Neural progenitor cell (in vitro differentiated cells): ENCODE data around the gene FYN.

Experiments
- EZH2 ChIP-seq: fragments of 200-600 bp; sonication (generic); IDR thresholded peaks from 2 replicates; pipeline ENCODE4 v1.6.1; 2017; ENCODE audit warnings: antibody characterized with exemption, mild to moderate bottlenecking, moderate library complexity
- EZH2phosphoT487 ChIP-seq: fragments of 200-600 bp; sonication (generic); IDR thresholded peaks from 2 replicates; pipeline ENCODE4 v1.6.1; 2017; ENCODE audit warnings: antibody characterized with exemption
- TF ChIP-seq, protein P1 (sequence below): fragments of 200-600 bp; sonication (generic); IDR thresholded peaks from 2 replicates; pipeline ENCODE4 v1.5.1; 2017; ENCODE audit warnings: antibody characterized with exemption, mild to moderate bottlenecking

DNA sequence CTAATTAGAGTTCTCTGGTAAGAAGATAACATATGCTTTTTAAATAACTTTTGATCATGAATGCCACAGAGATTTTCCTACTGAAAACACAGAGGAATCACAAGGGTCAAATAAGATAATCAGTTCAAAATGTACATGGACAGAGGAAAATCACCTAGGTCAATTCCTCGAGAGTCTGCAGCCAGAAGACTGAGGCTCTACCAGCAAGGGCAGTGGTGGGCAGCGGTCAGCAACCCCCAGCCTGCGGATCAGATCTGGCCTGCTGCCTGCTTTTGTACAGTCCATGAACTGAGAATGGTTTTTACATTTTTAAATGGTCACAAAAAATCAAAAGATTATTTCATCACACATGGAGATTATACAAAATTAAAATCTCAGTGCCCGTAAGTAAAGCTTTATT lies 79.0 kb downstream of the FYN start:
- TF ChIP-seq, protein P1, sequence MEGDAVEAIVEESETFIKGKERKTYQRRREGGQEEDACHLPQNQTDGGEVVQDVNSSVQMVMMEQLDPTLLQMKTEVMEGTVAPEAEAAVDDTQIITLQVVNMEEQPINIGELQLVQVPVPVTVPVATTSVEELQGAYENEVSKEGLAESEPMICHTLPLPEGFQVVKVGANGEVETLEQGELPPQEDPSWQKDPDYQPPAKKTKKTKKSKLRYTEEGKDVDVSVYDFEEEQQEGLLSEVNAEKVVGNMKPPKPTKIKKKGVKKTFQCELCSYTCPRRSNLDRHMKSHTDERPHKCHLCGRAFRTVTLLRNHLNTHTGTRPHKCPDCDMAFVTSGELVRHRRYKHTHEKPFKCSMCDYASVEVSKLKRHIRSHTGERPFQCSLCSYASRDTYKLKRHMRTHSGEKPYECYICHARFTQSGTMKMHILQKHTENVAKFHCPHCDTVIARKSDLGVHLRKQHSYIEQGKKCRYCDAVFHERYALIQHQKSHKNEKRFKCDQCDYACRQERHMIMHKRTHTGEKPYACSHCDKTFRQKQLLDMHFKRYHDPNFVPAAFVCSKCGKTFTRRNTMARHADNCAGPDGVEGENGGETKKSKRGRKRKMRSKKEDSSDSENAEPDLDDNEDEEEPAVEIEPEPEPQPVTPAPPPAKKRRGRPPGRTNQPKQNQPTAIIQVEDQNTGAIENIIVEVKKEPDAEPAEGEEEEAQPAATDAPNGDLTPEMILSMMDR: no peak
- no peak for TF ChIP-seq EZH2
- TF ChIP-seq EZH2phosphoT487: no peak
